ENCODE data around the gene CCDC121. TPM values are rescaled to one million over a fixed set of nuclear protein-coding genes. Genes with fewer than 3 reads are reported as not detected.
"Not testable (repeated sequence)": the region's sequence is repeated elsewhere in the genome, so short reads cannot be mapped to it uniquely, and the experiment has no call there.

CCDC121 gene
- total and polyA plus RNA-seq, 2 of the 4 experiments (the other 2 are of a cell fraction): 0.65 to 2.0 TPM

DNA sequence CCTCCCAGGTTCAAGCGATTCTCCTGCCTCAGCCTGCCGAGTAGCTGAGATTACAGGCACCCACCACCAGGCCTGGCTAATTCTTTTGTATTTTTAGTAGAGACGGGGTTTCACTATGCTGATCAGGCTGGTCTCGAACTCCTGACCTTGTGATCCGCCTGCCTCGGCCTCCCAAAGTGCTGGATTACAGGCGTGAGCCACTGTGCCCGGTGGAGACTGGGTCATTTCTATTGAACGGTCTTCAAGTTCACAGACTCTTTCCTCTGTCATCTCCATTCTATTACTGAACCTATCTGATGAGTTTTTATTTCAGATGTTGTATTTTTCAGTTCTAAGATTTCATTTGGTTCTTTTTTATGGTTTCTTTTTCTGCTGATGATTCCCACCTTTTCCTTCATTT lies 33.4 kb downstream of the CCDC121 start:
- H3K4me3 ChIP-seq (ENCODE audit: insufficient read depth, low read depth, low read length); H3K4me2 ChIP-seq (ENCODE audit: low read depth, low read length); H3K56ac ChIP-seq (ENCODE audit: extremely low read depth, insufficient read depth, low read length); H2BK15ac ChIP-seq (ENCODE audit: low read depth, low read length); H3K27me3 ChIP-seq (ENCODE audit: control insufficient read depth, insufficient read depth, low read length); H3K4ac ChIP-seq (ENCODE audit: low read depth, low read length); intact Hi-C loops (cut with micrococcal nuclease); H2BK20ac ChIP-seq (ENCODE audit: low read depth, low read length); H4K8ac ChIP-seq (ENCODE audit: low read depth in 2 of 2, low read length in 2 of 2); in situ Hi-C loops (cut with MboI; ENCODE audit: low sequenced_read_pairs); H3K14ac ChIP-seq (replicated peaks; ENCODE audit: low read depth, low read length); ATAC-seq (ENCODE audit: low read depth); H3K27ac ChIP-seq (ENCODE audit: insufficient read depth, low read length); H4K91ac ChIP-seq (ENCODE audit: insufficient read depth, low read depth, low read length); DNase-seq; H2AFZ ChIP-seq (replicated peaks; ENCODE audit: low read length, poor library complexity); H4K5ac ChIP-seq (ENCODE audit: low read depth, low read length); BruUV-seq (replicated peaks); CTCF ChIA-PET; H3K9ac ChIP-seq (ENCODE audit: low read depth, low read length); H2AK9ac ChIP-seq (replicated peaks; ENCODE audit: low read depth, low read length, poor library complexity); H3K9me3 ChIP-seq (ENCODE audit: control insufficient read depth, insufficient read depth, low read length); H2BK5ac ChIP-seq (ENCODE audit: low read depth, low read length, poor library complexity, severe bottlenecking); H3K36me3 ChIP-seq (ENCODE audit: control insufficient read depth, insufficient read depth, low read length); dilution Hi-C loops (cut with HindIII; ENCODE audit: low sequenced_read_pairs, unreplicated experiment); H3K18ac ChIP-seq (ENCODE audit: low read depth, low read length); H2AK5ac ChIP-seq (ENCODE audit: low read depth, low read length); H2BK120ac ChIP-seq (ENCODE audit: low read depth, low read length); H3K23ac ChIP-seq (ENCODE audit: low read depth, low read length); POLR2A ChIA-PET (ENCODE audit: unreplicated experiment): not testable (repeated sequence)
- peaks cover 62% of the 10 kb centered on the region for H4K20me1 ChIP-seq (ENCODE audit: insufficient read depth, low read length)
- peaks cover 24 to 72% of the 10 kb centered on the region in 2 experiments for H3K79me1 ChIP-seq (ENCODE audit: low read depth in 1 of 2, low read length in 2 of 2)
- H3K9me1 ChIP-seq (ENCODE audit: insufficient read depth, low read length): peaks cover 12% of the 10 kb centered on the region
- H3K4me1 ChIP-seq (ENCODE audit: control insufficient read depth, insufficient read depth, low read length): peaks cover 13% of the 10 kb centered on the region
- WGBS, 2 experiments (ENCODE audit: extremely low coverage in 2 of 2, insufficient read length in 1 of 2): no CpG with 5 or more reads among the region's 9 CpGs

DNA sequence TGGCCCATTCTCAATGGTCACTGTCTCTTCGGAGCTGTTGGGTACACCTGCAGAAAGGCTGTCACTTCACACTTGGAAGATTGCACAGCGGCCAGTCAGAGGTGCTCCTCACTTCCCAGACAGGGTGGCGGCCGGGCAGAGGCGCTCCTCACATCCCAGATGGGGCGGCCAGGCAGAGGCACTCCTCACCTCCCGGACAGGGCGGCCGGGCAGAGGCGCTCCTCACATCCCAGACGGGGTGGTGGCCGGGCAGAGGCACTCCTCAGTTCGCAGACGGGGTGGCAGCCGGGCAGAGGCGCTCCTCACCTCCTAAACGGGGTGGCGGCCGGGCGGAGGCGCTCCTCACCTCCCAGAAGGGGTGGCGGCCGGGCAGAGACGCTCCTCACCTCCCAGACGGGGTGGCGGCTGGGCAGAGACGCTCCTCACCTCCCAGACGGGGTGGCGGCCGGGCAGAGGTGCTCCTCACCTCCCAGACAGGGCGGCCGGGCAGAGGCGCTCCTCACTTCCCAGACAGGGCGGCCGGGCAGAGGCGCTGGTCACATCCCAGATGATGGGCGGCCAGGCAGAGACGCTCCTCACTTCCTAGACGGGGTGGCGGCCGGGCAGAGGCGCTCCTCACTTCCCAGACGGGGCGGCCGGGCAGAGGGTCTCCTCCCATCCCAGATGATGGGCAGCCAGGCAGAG lies 34.6 kb downstream of the CCDC121 start:
- H3K79me1 ChIP-seq (ENCODE audit: low read depth in 1 of 2, low read length in 2 of 2): peaks cover 12 to 60% of the 10 kb centered on the region in 2 experiments
- H3K4me3 ChIP-seq (ENCODE audit: insufficient read depth, low read depth, low read length); H3K56ac ChIP-seq (ENCODE audit: extremely low read depth, insufficient read depth, low read length); ATAC-seq (ENCODE audit: low read depth); H3K27ac ChIP-seq (ENCODE audit: insufficient read depth, low read length); H4K91ac ChIP-seq (ENCODE audit: insufficient read depth, low read depth, low read length); H2BK20ac ChIP-seq (ENCODE audit: low read depth, low read length); H3K9ac ChIP-seq (ENCODE audit: low read depth, low read length); H2AK5ac ChIP-seq (ENCODE audit: low read depth, low read length); H3K14ac ChIP-seq (replicated peaks; ENCODE audit: low read depth, low read length); H3K9me1 ChIP-seq (ENCODE audit: insufficient read depth, low read length); dilution Hi-C loops (cut with HindIII; ENCODE audit: low sequenced_read_pairs, unreplicated experiment); H3K9me3 ChIP-seq (ENCODE audit: control insufficient read depth, insufficient read depth, low read length); H2BK5ac ChIP-seq (ENCODE audit: low read depth, low read length, poor library complexity, severe bottlenecking); BruUV-seq (replicated peaks); H3K18ac ChIP-seq (ENCODE audit: low read depth, low read length); H2AK9ac ChIP-seq (replicated peaks; ENCODE audit: low read depth, low read length, poor library complexity); DNase-seq; H4K8ac ChIP-seq (ENCODE audit: low read depth in 2 of 2, low read length in 2 of 2); CTCF ChIA-PET; H3K36me3 ChIP-seq (ENCODE audit: control insufficient read depth, insufficient read depth, low read length); H2BK120ac ChIP-seq (ENCODE audit: low read depth, low read length); intact Hi-C loops (cut with micrococcal nuclease); H3K27me3 ChIP-seq (ENCODE audit: control insufficient read depth, insufficient read depth, low read length); H3K4ac ChIP-seq (ENCODE audit: low read depth, low read length); in situ Hi-C loops (cut with MboI; ENCODE audit: low sequenced_read_pairs); POLR2A ChIA-PET (ENCODE audit: unreplicated experiment); H3K23ac ChIP-seq (ENCODE audit: low read depth, low read length); H4K5ac ChIP-seq (ENCODE audit: low read depth, low read length); H3K4me2 ChIP-seq (ENCODE audit: low read depth, low read length); H2BK15ac ChIP-seq (ENCODE audit: low read depth, low read length); H2AFZ ChIP-seq (replicated peaks; ENCODE audit: low read length, poor library complexity): not testable (repeated sequence)
- H4K20me1 ChIP-seq (ENCODE audit: insufficient read depth, low read length): peaks cover 59% of the 10 kb centered on the region
- H3K4me1 ChIP-seq (ENCODE audit: control insufficient read depth, insufficient read depth, low read length): peaks cover 13% of the 10 kb centered on the region
- 99% methylated on average over 23 of the region's 45 CpGs; no CpG with 5 or more reads in 1 of the 2 experiments for WGBS, 2 experiments (ENCODE audit: extremely low coverage in 2 of 2, insufficient read length in 1 of 2)
